Ectodermal cell (in vitro differentiated cells): ENCODE measurements around the gene NAA38.

Experiments
- H3K27ac ChIP-seq: 2 replicates; pipeline ENCODE4 v1.7.0; 2013; ENCODE audit warnings: mild to moderate bottlenecking, low read depth, low read length; ENCODE audit not compliant: insufficient read depth, poor library complexity, severe bottlenecking
- H3K27me3 ChIP-seq: 2 replicates; pipeline ENCODE4 v1.7.0; 2013; ENCODE audit warnings: mild to moderate bottlenecking, low read length; ENCODE audit not compliant: insufficient read depth, control insufficient read depth, poor library complexity, severe bottlenecking
- H3K36me3 ChIP-seq: one replicate; pipeline ENCODE4 v1.7.0; 2013; ENCODE audit warnings: low read length; ENCODE audit not compliant: control insufficient read depth, insufficient read depth
- H3K4me1 ChIP-seq: one replicate; pipeline ENCODE4 v1.7.0; 2013; ENCODE audit warnings: low read length; ENCODE audit not compliant: control insufficient read depth, insufficient read depth
- H3K4me3 ChIP-seq: 2 replicates; pipeline ENCODE4 v1.7.0; 2013; ENCODE audit warnings: low read depth, low read length, control low read depth; ENCODE audit not compliant: insufficient read depth
- H3K9me3 ChIP-seq: 2 replicates; pipeline ENCODE4 v1.7.0; 2013; ENCODE audit warnings: mild to moderate bottlenecking, low read length, moderate library complexity; ENCODE audit not compliant: control insufficient read depth
- WGBS, 2 experiments: methylation state at CpG; one replicate each; pipeline ENCODE4 v1.1.7; 2013; ENCODE audit warnings: missing lambda C conversion rate in 2 of 2; 5-methylcytosine and 5-hydroxymethylcytosine counted together

NAA38 gene

DNA sequence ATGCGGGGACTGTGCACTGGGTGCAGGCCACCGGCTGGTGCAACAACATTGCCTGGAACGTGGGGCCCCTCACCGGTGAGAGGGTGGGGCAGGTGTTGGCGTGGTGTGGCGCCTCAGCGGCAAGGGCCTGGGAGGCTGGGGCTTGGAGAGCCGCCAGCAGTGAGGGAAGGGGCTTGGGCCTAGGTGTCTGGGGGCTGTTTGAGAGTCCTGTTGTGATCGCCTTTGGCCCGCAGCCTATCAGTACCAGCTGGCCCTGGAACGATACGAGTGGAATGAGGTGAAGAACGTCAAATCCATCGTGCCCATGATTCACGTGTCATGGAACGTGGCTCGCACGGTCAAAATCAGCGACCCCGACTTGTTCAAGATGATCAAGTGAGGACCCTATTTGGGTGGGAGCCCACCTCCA lies 5.1 kb downstream of the NAA38 start:
- Histone ChIP-seq H3K27me3 (no peaks in the 10 kb centered on the region), H3K4me1 (peaks cover 25% of the 10 kb centered on the region), H3K27ac (no peak overlapping the region), H3K9me3 (no peaks in the 10 kb centered on the region), H3K4me3 (no peak overlapping the region), H3K36me3 (peaks cover 41% of the 10 kb centered on the region)
- 89% methylated on average over 20 of the region's 20 CpGs for WGBS, 2 experiments

DNA sequence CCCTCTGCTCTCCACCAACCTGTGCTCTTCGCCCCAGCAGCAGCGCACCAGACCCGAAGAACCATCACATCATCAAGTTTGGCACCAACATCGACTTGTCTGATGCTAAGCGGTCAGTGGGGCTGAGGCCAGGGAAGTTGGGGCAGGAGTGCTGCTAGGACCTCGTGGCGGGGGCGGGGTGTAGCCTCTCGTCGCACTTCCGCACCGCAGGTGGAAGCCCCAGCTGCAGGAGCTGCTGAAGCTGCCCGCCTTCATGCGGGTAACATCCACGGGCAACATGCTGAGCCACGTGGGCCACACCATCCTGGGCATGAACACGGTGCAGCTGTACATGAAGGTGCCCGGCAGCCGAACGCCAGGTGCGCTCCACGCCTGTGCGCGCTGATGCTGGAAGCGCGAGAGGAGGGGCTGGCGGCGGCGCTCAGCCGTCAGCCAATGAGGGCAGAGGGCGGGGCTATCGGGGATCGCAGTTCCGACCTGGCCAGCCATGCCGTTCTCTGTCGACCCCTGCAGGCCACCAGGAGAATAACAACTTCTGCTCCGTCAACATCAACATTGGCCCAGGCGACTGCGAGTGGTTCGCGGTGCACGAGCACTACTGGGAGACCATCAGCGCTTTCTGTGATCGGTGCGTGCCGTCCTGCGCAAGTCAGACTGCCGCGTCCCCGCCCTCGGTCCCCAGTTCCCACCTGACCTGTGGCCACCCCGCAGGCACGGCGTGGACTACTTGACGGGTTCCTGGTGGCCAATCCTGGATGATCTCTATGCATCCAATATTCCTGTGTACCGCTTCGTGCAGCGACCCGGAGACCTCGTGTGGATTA lies 5.7 kb downstream of the NAA38 start:
- 21 to 23% methylated on average over 60 of the region's 60 CpGs for WGBS, 2 experiments
- Histone ChIP-seq H3K4me1 (peaks cover 24% of the 10 kb centered on the region), H3K27ac (no peak overlapping the region), H3K4me3 (no peak overlapping the region), H3K36me3 (peaks cover 48% of the 10 kb centered on the region), H3K27me3 (no peaks in the 10 kb centered on the region), H3K9me3 (no peaks in the 10 kb centered on the region)

DNA sequence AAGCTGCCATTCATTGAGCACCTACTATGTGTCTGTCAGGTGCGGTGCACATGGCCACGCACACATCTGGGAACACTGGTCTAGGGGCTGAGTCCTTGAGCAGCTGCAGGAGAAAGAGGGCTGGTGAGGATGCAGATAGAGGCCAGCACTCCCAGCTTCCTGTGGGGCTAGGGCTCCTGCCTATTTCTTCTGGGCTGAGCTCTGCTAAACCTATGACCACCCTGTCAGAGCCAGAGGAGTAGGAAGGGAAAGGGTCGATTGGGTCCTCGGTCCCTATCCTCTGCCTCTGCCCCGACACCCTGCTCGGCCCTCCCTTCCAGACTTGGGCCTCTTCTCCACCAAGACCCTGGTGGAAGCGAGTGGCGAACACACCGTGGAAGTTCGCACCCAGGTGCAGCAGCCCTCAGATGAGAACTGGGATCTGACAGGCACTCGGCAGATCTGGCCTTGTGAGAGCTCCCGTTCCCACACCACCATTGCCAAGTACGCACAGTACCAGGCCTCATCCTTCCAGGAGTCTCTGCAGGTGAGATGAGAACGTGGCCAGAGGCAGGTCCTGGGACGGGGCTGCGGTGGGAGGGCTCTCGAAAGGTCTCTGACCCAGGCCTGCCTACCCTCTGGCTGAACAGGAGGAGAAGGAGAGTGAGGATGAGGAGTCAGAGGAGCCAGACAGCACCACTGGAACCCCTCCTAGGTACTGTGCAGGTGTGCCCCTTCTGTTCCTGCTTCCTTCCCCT lies 6.5 kb downstream of the NAA38 start:
- no peaks in the 10 kb centered on the region for H3K27me3 ChIP-seq
- H3K9me3 ChIP-seq = no peaks in the 10 kb centered on the region
- 93 to 94% methylated on average over 17 of the region's 17 CpGs for WGBS, 2 experiments
- H3K4me3 ChIP-seq = no peak overlapping the region
- H3K36me3 ChIP-seq = peaks cover 51% of the 10 kb centered on the region
- no peak overlapping the region for H3K27ac ChIP-seq
- peaks cover 18% of the 10 kb centered on the region for H3K4me1 ChIP-seq

DNA sequence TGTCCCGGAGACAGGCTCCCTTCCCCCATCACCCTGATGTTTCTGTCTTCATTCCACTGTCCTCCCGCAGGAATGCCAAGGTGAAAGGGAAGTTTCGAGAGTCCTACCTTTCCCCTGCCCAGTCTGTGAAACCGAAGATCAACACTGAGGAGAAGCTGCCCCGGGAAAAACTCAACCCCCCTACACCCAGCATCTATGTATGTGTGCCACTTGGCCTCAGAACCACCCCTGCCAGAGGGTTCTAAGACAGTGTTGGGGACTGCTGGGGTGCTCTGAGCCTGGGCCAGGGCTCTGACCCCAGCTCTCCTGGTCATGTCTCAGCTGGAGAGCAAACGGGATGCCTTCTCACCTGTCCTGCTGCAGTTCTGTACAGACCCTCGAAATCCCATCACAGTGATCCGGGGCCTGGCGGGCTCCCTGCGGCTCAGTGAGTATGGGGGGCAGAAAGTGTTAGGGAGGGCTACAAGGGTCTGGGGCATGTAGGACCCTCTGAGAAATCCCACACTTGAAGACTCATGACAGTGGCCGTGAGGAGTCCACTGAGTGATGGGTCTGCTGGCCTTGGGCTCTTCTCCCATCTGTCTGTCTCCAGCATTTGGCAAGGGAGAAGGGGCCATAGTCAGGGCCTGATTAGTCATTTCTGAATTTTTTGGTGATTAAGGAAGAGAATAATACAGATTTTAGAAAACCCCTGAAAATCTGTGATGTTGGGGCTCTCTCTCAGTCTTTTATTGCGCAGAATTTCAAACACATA lies 7.4 kb downstream of the NAA38 start:
- H3K4me3 ChIP-seq = no peak overlapping the region
- peaks cover 22% of the 10 kb centered on the region for H3K4me1 ChIP-seq
- WGBS, 2 experiments = 95% methylated on average over 12 of the region's 12 CpGs
- no peaks in the 10 kb centered on the region for H3K9me3 ChIP-seq
- peaks cover 54% of the 10 kb centered on the region for H3K36me3 ChIP-seq
- no peak overlapping the region for H3K27ac ChIP-seq
- H3K27me3 ChIP-seq = no peaks in the 10 kb centered on the region

DNA sequence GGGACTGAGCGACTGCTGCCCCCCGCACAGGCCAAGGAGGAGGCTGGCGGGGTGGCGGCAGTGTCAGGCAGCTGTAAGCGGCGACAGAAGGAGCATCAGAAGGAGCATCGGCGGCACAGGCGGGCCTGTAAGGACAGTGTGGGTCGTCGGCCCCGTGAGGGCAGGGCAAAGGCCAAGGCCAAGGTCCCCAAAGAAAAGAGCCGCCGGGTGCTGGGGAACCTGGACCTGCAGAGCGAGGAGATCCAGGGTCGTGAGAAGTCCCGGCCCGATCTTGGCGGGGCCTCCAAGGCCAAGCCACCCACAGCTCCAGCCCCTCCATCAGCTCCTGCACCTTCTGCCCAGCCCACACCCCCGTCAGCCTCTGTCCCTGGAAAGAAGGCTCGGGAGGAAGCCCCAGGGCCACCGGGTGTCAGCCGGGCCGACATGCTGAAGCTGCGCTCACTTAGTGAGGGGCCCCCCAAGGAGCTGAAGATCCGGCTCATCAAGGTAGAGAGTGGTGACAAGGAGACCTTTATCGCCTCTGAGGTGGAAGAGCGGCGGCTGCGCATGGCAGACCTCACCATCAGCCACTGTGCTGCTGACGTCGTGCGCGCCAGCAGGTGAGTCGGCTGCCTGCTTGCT lies 8.1 kb downstream of the NAA38 start:
- Histone ChIP-seq H3K27ac (no peak overlapping the region), H3K4me3 (no peak overlapping the region), H3K27me3 (no peaks in the 10 kb centered on the region), H3K4me1 (peaks cover 22% of the 10 kb centered on the region), H3K36me3 (peaks cover 54% of the 10 kb centered on the region), H3K9me3 (no peaks in the 10 kb centered on the region)
- WGBS, 2 experiments = 93 to 95% methylated on average over 35 of the region's 35 CpGs

DNA sequence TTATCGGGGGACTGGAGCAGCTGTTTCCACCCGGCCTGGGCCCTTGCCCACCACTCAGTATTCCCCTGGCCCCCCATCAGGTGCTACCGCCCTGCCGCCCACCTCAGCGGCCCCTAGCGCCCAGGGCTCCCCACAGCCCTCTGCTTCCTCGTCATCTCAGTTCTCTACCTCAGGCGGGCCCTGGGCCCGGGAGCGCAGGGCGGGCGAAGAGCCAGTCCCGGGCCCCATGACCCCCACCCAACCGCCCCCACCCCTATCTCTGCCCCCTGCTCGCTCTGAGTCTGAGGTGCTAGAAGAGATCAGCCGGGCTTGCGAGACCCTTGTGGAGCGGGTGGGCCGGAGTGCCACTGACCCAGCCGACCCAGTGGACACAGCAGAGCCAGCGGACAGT lies 8.6 kb downstream of the NAA38 start:
- no peak overlapping the region for H3K27ac ChIP-seq
- H3K4me1 ChIP-seq = peaks cover 17% of the 10 kb centered on the region
- H3K4me3 ChIP-seq = no peak overlapping the region
- H3K9me3 ChIP-seq = no peaks in the 10 kb centered on the region
- H3K36me3 ChIP-seq = peaks cover 54% of the 10 kb centered on the region
- WGBS, 2 experiments = 97% methylated on average over 21 of the region's 21 CpGs
- no peaks in the 10 kb centered on the region for H3K27me3 ChIP-seq

DNA sequence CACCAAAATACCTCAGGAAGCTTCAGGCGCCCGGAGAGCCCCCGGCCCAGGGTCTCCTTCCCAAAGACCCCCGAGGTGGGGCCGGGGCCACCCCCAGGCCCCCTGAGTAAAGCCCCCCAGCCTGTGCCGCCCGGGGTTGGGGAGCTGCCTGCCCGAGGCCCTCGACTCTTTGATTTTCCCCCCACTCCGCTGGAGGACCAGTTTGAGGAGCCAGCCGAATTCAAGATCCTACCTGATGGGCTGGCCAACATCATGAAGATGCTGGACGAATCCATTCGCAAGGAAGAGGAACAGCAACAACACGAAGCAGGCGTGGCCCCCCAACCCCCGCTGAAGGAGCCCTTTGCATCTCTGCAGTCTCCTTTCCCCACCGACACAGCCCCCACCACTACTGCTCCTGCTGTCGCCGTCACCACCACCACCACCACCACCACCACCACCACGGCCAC lies 9.2 kb downstream of the NAA38 start:
- no peaks in the 10 kb centered on the region for H3K9me3 ChIP-seq
- peaks cover 13% of the 10 kb centered on the region for H3K4me1 ChIP-seq
- 92 to 93% methylated on average over 20 of the region's 20 CpGs for WGBS, 2 experiments
- no peak overlapping the region for H3K4me3 ChIP-seq
- peaks cover 53% of the 10 kb centered on the region for H3K36me3 ChIP-seq
- no peak overlapping the region for H3K27ac ChIP-seq
- H3K27me3 ChIP-seq = no peaks in the 10 kb centered on the region

DNA sequence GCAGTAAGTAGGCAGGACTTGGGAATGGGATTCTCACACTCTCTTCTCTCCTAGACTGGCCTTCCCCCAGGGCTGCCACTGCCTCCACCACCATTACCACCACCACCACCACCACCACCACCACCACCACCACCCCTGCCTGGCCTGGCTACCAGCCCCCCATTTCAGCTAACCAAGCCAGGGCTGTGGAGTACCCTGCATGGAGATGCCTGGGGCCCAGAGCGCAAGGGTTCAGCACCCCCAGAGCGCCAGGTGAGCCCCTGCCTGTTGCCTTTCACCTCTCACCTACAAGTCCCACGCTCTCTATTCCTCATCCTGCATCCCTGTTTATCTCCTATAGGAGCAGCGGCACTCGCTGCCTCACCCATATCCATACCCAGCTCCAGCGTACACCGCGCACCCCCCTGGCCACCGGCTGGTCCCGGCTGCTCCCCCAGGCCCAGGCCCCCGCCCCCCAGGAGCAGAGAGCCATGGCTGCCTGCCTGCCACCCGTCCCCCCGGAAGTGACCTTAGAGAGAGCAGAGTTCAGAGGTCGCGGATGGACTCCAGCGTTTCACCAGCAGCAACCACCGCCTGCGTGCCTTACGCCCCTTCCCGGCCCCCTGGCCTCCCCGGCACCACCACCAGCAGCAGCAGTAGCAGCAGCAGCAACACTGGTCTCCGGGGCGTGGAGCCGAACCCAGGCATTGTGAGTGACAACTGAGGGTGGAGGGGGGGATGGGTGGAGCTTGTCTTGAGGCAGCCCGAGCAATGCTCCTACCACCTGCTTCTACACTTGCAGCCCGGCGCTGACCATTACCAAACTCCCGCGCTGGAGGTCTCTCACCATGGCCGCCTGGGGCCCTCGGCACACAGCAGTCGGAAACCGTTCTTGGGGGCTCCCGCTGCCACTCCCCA lies 10.3 kb downstream of the NAA38 start:
- Histone ChIP-seq H3K27me3 (no peaks in the 10 kb centered on the region), H3K27ac (no peak overlapping the region), H3K4me1 (peaks cover 11% of the 10 kb centered on the region), H3K36me3 (peaks cover 42% of the 10 kb centered on the region), H3K9me3 (no peaks in the 10 kb centered on the region), H3K4me3 (no peak overlapping the region)
- WGBS, 2 experiments = 93 to 94% methylated on average over 34 of the region's 34 CpGs

DNA sequence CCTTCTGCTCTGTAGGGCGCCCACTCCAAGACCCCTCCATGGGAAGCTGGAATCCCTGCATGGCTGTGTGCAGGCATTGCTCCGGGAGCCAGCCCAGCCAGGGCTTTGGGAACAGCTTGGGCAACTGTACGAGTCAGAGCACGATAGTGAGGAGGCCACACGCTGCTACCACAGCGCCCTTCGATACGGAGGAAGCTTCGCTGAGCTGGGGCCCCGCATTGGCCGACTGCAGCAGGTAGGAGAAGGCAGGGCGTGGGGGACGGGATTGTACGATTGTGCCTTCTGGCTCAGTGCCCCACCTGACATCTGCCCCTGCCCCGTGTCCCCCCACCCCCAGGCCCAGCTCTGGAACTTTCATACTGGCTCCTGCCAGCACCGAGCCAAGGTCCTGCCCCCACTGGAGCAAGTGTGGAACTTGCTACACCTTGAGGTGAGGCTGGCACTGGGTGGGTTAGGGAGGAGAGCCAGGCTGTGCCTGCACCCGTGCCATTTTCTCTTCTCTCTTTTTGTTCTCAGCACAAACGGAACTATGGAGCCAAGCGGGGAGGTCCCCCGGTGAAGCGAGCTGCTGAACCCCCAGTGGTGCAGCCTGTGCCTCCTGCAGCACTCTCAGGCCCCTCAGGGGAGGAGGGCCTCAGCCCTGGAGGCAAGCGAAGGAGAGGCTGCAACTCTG lies 11.2 kb downstream of the NAA38 start:
- Histone ChIP-seq H3K27me3 (no peaks in the 10 kb centered on the region), H3K4me3 (no peak overlapping the region), H3K4me1 (peaks cover 5% of the 10 kb centered on the region), H3K9me3 (no peaks in the 10 kb centered on the region), H3K27ac (no peak overlapping the region), H3K36me3 (peaks cover 41% of the 10 kb centered on the region)
- WGBS, 2 experiments = 94 to 95% methylated on average over 22 of the region's 22 CpGs
